HG02884 (cell line): ENCODE data around the gene GATA1.

Experiments
- ATAC-seq: cut with Tn5 transposase; IDR thresholded peaks from one replicate; pipeline ENCODE4 v1.9.1; 2021; ENCODE audit warnings: mild to moderate bottlenecking, moderate library complexity; ENCODE audit not compliant: unreplicated experiment

GATA1 gene

DNA sequence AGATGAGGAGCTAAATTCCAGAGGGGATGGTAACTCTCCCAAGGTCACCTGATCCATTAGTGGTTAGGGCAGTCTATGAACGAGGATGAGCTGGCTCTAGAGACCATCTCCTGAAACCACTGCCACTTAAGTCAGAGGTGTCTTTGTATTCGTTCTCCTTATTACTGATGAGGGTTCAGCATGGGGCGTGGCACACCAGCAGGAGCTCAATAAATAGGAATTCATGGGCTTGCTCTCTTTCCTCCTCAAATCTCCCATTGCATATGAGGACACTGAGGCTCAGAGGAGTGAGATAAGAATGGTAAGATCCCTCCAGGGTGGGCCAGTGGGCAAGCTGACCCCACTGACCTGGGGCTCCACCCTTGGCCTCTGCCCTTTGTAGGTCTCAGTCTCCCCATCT lies 1.7 kb upstream of the GATA1 start:
- ATAC-seq, result no peak

GRCh38 chrX:48785186-48785539 lies 1.2 kb upstream of the GATA1 start:
- ATAC-seq, result no peak

GRCh38 chrX:48785540-48786214 lies 713 bp upstream of the GATA1 start:
- no peak for ATAC-seq

- no peak for ATAC-seq
These were observed 575 bp downstream of the GATA1 start for GRCh38 chrX:48786825-48787504.

DNA sequence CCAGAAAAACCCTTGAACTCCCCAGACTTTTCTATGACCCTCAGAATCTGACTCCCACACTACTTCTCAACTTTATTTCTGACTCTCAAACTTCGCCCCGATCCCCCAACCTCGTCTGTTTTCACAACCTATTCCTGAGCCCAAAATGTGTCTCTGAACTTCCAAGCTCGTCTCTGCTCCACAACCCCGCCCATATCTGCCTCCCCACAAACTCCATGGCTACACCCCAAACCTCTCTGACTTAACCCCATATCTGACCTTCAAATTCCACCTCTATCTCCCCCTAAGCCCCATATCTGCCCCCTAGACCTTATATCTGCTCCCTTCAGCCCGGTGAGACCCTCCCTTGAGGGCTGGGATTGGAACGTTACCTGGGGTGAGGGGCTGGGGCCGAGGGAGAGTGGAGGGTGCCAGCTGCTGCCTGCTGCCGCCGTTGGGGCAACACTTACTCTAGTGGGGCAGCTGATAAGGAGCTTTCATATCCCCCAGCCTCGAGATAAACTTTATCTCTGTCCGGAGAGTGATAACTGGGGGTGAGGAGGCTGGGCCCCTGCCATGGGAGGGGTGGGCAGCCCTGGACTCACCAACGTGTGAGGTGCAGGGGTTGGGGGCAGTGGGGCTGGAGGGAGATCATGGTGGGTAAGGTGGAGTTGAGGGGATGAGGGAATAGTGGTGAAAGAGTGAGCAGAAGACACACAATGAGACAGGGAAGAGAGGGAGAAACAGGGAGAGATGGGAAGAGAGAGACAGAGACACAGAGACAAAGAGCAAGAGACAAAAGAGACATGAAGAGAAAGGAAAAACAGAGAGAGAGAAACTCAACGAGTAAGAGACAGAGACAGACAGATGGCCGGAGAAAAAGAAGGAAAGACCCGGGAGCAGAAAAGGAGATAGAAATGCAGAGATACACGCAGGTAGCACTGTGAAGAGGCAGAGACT lies 1.4 kb downstream of the GATA1 start:
- no peak for ATAC-seq

- no peak for ATAC-seq
These were observed 3.2 kb downstream of the GATA1 start for GRCh38 chrX:48789366-48790220.

DNA sequence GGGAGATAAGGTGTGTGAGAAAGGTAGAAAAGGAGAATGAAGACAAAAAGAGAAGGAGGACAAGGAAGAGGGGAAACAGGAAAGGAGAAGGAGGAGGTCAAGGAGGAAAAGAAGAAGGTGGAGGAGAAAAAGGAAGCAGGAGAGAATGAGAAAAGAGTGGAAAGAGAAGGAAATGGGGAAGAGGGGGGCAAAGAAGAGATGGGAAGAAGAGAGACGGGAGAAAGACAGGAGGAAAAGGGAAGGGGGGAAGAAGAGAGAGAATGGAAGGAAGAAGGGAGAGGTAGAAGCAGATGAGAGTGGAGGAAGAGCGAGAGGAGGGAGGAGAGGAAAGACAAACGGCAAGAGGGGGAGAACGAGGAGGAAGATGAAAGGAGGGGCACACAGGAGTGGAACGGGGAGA lies 4.1 kb downstream of the GATA1 start:
- no peak for ATAC-seq

GRCh38 chrX:48791063-48791820 lies 4.9 kb downstream of the GATA1 start:
- no peak for ATAC-seq

GRCh38 chrX:48792219-48792618 lies 5.8 kb downstream of the GATA1 start:
- no peak for ATAC-seq

- no peak for ATAC-seq
These were observed 7.5 kb downstream of the GATA1 start for GRCh38 chrX:48793935-48794334.

DNA sequence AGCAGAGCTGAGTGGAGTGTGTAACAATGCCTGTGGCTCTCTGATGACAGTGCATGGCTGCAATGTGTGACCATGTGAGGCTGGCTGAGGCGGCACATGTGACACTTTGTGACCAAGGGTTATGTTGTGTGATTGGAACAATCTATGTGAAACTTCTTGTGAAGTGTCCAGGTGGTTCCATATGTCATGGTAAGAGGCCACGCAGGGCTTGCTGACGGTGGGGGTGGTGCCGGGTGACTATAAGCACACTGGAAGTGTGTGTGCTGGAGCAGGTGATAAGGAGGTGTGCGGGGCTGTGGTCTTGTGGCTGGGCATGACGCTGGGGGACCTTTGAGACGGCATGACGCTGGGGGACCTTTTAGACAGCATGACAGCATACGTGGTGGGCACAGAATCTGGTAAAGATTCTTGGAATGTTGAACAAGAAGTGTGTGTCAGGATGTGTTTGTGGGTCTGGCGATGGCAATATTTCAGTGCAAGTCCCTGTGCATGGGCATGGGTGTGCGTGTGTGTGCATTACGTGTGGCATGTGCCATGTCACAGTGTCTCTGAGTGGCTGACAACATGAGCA lies 8.0 kb downstream of the GATA1 start:
- no peak for ATAC-seq

- no peak for ATAC-seq
These were observed 8.6 kb downstream of the GATA1 start for GRCh38 chrX:48794911-48795515.

GRCh38 chrX:48798318-48798717 lies 11.9 kb downstream of the GATA1 start:
- ATAC-seq, result no peak

DNA sequence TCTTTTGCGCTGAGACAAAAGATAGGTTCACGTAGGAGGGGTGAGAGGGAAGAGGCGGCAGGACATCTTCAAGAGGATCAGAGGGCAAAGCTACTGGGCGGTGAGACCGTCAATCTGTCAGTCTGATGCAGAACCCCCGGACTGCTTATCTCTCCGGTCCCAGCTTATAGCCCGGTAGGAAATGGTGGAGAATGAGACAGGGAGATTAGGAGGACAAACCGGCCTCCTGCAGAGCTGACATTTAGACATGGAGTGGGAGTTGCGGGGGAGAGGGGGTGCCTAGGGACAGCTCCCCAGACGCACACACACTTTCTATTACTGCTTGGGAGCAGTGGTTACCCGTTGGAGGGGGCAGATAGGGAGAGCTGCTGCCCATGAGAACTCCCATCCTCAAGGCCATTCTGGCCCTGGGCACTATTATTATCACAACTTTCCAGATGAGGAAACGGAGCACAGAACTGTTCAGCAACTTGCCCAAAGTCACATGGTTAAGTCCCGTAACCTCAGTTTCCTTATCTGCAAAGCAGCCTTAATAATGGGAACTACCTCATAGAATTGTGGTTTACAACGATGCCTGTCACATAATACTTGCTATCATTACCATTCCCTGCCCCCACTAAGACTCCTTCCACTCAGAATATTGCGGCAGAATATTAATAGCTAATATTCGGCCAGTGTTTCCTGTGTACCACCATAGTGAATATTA lies 14.3 kb downstream of the GATA1 start:
- no peak for ATAC-seq

GRCh38 chrX:48801280-48802088 lies 15.1 kb downstream of the GATA1 start, which contains the start of gene HDAC6:
HDAC6 (plus strand) TSS chrX:48802067; CDS start chrX:48802693, 626 bp downstream.
- peak; percentile 87 for ATAC-seq

- peak; percentile 43 for ATAC-seq
These were observed 15.9 kb downstream of the GATA1 start for GRCh38 chrX:48802089-48802904.

DNA sequence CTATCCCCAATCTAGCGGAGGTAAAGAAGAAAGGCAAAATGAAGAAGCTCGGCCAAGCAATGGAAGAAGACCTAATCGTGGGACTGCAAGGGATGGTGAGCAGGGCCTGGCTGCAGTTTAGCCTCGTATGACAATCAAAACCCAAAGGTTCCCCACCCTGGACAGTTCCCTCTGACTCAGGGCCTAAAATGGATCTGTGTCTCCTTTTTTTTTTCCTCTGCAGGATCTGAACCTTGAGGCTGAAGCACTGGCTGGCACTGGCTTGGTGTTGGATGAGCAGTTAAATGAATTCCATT lies 16.5 kb downstream of the GATA1 start:
- no peak for ATAC-seq
